Kidney capillary endothelial cell (primary cell): Measurements from ENCODE around the gene MRPL9.

Experiments used
- DNase-seq: peaks from one replicate; pipeline ENCODE4 v3.0.0-alpha.2; 2018; ENCODE audit warnings: low spot score

Gene MRPL9

DNA sequence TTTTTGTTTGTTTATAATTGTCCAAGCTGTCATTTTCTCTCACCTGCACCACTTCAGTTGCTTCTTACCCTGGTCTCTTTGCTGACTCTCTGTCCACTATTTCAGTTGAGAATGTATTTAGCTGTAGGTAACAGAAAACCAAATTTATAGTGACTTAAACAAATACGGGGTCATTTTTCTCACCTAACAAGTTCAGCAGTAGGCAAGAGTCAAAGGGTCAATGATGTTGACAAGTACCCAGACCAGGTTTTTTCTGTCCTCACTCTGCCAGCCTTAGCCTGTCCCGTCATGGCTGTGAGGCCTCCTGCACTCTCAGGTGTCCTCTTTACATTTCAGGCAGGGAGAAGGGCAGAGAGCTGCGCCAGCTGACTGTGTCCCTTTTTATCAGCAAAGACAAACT, 30.2 kb downstream of the MRPL9 start:
- no peak for DNase-seq

- no peak for DNase-seq
Measured at GRCh38 chr1:151729966-151730291, 33.4 kb downstream of the MRPL9 start.

DNA sequence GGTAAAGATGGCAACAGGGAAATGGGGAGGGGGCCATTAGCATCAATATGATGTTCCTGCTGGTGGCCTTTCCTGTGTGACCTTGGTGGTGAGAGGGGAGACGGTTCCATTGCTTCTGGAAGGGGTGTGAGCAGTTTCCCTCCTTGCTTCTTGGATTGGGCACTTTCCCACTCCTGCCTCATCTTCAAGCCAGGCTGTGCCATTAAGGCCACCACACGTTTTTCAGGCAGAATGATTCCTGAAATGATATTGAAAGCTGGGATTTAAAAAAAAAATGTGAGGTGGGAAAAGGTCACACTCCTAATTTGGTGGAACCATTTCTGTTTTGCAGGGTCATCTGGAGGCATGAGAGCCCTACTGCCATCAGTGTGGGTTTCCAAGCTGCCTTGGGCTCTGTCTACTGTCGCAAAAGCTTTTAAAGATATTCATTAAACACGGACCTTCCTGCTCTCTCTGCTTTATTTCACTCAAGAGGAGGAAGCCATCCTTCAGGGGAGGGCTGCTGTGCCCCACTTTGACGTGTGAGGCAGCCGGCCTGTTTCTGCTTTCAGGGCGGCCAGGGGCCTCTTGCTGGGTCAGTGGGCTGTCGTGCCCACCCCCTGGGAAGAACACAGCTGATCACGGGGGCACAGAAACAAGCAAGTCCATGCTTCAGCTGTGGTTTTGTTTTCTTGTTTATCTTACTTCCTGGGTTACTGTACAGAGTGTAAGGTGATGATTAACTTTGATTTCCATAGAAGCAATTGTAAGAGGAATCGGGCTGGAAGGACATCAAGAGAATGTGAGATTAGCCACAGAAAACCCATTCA, 33.9 kb downstream of the MRPL9 start:
- no peak for DNase-seq

DNA sequence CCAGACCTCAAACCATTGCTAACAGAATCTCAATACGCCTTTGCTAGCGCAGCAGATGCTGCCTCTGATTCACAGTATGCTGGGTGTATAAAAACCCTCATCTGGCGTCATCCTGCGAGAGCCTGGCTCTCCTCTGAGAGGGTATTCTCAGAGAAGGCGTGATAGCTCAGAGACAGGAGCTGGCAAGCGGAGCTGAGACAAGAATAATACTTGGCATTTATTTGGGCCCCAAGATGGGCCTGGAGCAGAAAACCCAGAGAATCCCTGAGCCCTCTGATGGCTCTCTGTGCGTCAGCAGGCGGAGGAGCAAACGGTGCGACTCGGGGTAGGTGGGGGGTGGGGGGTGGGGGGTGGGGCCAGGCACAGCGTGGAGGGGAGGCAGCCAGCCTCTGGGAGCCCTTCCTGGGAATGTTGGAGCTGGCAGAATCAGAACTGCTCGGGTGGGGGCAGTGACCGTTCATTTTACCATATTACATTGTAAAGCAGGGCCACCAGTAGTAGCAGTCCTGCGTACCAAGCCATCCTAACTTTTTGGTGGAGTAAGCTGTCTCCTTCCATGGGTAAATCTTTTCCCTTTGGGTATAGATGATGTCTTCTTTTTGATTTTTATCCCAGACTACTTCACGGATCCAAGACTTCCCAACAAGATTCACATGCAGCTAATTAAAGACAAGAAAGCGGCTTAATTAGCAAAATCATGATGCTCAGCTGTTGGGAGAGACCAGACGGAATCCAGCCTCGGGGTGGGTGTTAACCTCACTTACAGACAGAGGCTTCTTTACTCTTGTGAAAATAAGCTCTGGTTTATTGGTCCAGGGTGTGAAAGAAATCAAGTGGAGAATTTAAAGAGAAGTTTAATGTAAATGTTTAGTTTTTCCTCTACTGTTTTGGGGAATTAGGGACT, 34.9 kb downstream of the MRPL9 start:
- DNase-seq, result no peak

DNA sequence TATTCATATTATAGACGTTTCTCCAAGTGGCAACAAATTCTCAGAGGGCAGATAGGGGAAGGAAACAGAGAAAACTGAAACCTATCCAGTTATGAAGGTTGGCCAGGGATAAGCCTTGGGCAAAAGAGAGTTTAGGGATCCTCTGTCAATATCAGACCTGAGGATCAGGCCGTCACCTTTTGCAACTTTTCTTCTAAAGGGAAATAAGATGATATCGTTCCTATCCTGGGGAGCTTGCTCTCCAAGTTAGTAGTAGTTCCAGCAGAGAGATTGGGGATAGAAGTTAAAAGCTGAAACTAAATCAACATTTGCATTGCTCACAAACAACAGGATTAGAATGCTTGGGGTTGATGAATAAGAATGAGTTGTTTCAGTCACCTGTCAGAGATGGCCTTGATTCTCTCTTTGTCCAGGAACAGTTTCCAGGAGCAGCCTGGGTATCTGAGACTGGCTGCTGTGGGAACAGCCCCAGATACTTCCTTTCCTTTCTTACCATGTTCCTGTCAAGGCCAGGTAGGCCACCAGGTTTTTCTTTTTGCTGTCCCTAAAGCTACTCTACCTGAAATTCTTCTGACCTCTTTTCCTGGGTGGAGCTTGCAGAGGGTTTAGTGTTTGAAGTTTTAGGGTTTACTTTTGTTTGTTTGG, 39.4 kb downstream of the MRPL9 start:
- no peak for DNase-seq

GRCh38 chr1:151721788-151722510, 41.3 kb downstream of the MRPL9 start:
- no peak for DNase-seq

- DNase-seq, result no peak
Measured at GRCh38 chr1:151720974-151721787, 42.1 kb downstream of the MRPL9 start, which contains the start of gene RIIAD1. Gene RIIAD1, plus strand, starts transcription at chr1:151721522. Its CDS starts 15 bp downstream, at chr1:151721537.

DNA sequence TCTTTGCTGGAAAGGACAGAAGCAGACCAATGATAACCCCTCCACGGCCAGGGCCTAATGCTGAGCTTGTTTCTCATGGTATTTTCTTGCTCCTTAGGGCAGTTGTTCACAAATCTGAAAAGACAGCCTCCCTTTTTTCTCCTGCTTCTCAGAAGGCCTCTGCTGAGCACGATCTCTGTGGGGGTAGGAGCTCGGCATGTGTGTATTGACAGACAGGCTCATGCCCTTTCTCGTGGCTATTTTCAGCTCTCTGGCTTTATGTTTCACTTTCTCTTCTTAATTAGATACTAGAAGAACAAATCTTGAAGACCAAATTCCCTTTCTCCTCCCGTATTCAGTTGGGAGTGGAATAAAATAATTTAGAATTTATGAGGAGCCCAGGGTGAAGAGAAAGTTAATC, 42.7 kb downstream of the MRPL9 start:
- no peak for DNase-seq

- no peak for DNase-seq
Measured at GRCh38 chr1:151720125-151720524, 43.2 kb downstream of the MRPL9 start.

DNA sequence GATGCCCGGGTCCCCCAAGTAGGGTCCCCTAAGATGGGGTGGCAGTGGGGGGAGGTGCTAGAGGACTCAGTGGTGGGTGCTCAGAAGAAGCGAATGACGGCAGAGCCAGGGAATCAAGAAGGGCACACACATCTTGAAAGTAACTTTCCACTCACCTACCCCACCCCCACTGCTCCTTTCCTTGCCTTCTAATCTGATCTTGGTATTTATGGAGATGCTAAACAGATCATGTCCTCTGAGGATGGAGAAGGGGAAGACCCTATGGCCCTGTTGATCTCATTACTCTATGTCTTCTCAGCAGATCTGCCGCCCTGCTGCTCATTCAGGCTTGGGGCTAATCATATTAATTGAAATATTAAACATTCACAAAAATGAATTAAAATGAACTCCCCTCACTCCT, 44.6 kb downstream of the MRPL9 start:
- DNase-seq, result no peak

DNA sequence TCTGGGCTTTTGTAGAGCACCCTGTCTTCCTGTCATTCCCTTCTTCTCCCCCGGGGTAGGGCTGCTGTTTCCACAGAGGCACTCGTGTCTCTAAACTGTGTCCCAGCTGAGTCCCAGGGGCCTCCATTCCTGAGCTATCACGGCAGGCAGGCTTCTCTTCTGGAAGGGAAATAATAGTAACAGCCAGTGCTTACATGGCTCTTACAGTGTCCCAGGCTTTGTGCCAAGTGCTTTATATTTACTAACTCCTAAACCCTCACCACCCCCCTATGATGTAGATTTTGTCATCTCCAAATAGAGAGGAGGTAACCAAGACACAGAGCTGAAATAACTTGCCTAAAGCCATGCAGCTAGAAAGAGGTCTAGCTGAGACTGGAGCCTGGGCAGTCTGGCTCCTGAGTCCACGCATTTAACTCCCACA, 45.3 kb downstream of the MRPL9 start:
- DNase-seq, result no peak

- DNase-seq, result no peak
Measured at GRCh38 chr1:151716771-151717631, 46.3 kb downstream of the MRPL9 start, which contains the start of gene CELF3. Gene CELF3, minus strand, starts transcription at chr1:151716803. Its CDS starts 783 bp downstream, at chr1:151716020.

- DNase-seq, result no peak
Measured at GRCh38 chr1:151716405-151716762, 46.9 kb downstream of the MRPL9 start.

DNA sequence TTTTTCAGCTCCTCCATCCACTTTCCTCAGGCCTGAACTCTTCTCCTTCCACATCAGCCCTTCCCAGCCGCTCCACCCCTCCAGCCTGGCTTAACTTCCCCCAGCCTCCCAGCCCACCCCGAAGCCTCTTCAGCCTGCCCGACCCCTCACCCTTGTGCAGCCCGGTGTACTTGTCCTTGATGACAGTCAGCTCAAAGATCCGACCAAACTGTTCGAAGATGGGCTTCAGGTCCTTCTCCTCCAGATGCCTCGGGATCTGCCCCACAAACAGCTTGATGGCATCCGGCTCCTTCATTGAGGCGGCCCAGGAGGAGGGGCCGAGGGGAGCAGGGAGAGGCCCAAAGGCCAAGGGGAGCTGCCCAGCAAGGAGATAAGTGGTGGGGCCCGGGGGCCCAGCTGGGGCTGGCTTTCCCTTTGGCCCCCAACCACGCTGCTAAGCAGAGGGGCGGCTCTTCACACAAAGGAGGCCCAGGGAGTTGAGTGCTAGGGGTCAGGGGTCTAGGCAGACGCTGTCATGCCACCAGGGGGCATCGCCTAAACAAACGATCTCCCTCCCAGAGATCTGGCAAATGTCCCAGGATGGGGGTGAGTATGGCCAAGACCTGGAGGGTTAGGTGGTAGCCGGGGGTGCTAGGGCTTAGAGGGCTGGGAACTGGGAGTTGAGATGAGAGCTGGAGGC, 47.4 kb downstream of the MRPL9 start:
- no peak for DNase-seq

- no peak for DNase-seq
Measured at GRCh38 chr1:151714820-151715725, 48.2 kb downstream of the MRPL9 start.

GRCh38 chr1:151713874-151714273, 49.4 kb downstream of the MRPL9 start:
- no peak for DNase-seq

DNA sequence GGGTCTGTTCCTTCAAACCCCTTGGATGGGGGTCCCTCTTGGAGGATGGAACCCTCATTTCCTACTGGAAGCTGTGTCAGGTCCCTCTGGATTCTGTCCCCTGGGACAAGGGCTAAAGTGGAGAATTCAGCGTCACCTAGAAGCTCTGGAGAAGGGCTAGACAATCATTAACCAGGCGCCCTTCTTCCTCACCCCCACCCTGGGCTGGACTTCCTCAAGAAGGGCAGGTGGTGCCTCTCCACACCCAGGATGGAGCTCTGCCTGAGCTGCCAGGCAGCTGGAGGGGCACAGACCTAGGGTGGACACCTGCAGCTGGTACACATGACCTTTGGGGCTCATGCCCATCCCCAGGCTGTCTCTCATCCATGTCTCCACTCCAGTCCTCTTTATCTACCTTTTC, 50.3 kb downstream of the MRPL9 start:
- no peak for DNase-seq

DNA sequence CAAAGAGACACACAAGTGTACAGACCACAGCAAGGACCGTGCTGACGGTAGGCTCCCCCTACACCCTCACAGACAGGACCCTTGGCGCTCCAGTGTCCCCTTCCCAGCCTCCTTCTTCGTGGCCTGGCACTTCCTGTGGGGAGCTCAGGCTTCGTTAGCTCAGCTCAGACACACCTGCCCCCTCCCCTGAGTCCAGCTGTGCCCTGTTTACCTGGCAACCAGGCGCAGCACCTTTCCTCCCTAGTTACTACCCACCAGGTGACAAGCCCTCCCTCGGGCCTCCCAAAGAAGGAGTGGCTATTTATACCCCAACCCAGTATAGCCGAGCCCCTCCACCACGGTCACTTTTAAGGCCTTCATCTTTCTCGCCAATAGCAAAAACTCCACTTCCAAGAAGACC, 51.3 kb downstream of the MRPL9 start:
- DNase-seq, result no peak
